HCT116 (cell line): ENCODE measurements around the gene HRH4. TPM values are rescaled to one million over a fixed set of nuclear protein-coding genes. Genes with fewer than 3 reads are reported as not detected.

Experiments used
- ATAC-seq: fragments of 200-7000 bp; cut with Tn5 transposase; 2 replicates; pipeline ENCODE4 v1.9.1; 2020; ENCODE audit warnings: mild to moderate bottlenecking, moderate library complexity
- BruUV-seq: library from RNA; stranded (reverse); fragments of 400-500 nt; replicated peaks from 2 replicates; lab custom pipeline; 2021; lab: Mats Ljungman, UMichigan
- CTCF ChIA-PET: fragments of 300-600 bp; sonication (Branson Sonifier 250); formaldehyde crosslinking; loops from one replicate; lab custom pipeline; 2021; ENCODE audit warnings: antibody characterized with exemption; lab: Charles Lee
- POLR2A ChIA-PET: fragments of 300-600, 350-600 bp; sonication (Branson Sonifier 250); formaldehyde crosslinking; loops from one replicate; lab custom pipeline; 2021; ENCODE audit warnings: antibody characterized with exemption; lab: Charles Lee
- RAD21 ChIA-PET, 2 experiments: fragments of 300-600 bp; sonication (Branson Sonifier 250); formaldehyde crosslinking; loops; one replicate each; lab custom pipeline; 2023; ENCODE audit warnings: low total read pairs in 2 of 2; ENCODE audit not compliant: uncharacterized antibody in 2 of 2, unreplicated experiment in 2 of 2, low non-redundant PET in 1 of 2; lab: Charles Lee
- DNase-seq: peaks from one replicate; pipeline ENCODE4 v3.0.0-alpha.2; 2010; ENCODE audit warnings: low read depth, low spot score
- H2AFZ ChIP-seq: fragments of 200-600 bp; shearing (Covaris generic), sonication (generic); 2 replicates; pipeline ENCODE4 v1.6.1; 2017; ENCODE audit warnings: low read depth, mixed run types, mixed read lengths, antibody characterized with exemption, low read length; ENCODE audit not compliant: poor library complexity, severe bottlenecking
- H3K27ac ChIP-seq: 2 replicates; pipeline ENCODE4 v1.5.1; 2012; ENCODE audit warnings: low read depth, low read length
- H3K27me3 ChIP-seq: fragments of 200-600 bp; sonication (generic); 2 replicates; pipeline ENCODE4 v1.6.1; 2016; ENCODE audit warnings: mixed run types, low read length, mixed read lengths; ENCODE audit not compliant: insufficient read depth
- H3K36me3 ChIP-seq, 2 experiments: fragments of 200-500 bp in 1 of 2; fragments of 200-600 bp in 1 of 2; sonication (Bioruptor generic) in 1 of 2; sonication (generic) in 1 of 2; 2 replicates each; pipeline versions ENCODE4 v1.5.1 to v1.6.1; 2014 to 2016; ENCODE audit warnings: low read length in 2 of 2, inconsistent platforms in 1 of 2, mixed read lengths in 1 of 2, mixed run types in 1 of 2; ENCODE audit not compliant: insufficient read depth in 2 of 2, control insufficient read depth in 1 of 2
- H3K4me1 ChIP-seq, 2 experiments: fragments of 200-600 bp in 1 of 2; sonication (generic) in 1 of 2; 2 replicates each; pipeline versions ENCODE4 v1.5.1 to v1.6.1; 2012 to 2017; ENCODE audit warnings: low read length in 2 of 2, inconsistent platforms in 1 of 2, mild to moderate bottlenecking in 1 of 2, mixed read lengths in 1 of 2, mixed run types in 1 of 2, moderate library complexity in 1 of 2; ENCODE audit not compliant: insufficient read depth in 2 of 2, control insufficient read depth in 1 of 2
- H3K4me2 ChIP-seq: fragments of 200-600 bp; sonication (generic); 2 replicates; pipeline ENCODE4 v1.6.1; 2017; ENCODE audit warnings: mixed run types, low read length, mixed read lengths
- H3K4me3 ChIP-seq, 2 experiments: fragments of 200-600 bp in 1 of 2; sonication (generic) in 1 of 2; replicated peaks in 1 of 2; 2 replicates each; pipeline ENCODE4 v1.5.1; 2011 to 2016; ENCODE audit warnings: low read length in 2 of 2, control low read depth in 1 of 2, low read depth in 1 of 2, mild to moderate bottlenecking in 1 of 2, mixed read lengths in 1 of 2, mixed run types in 1 of 2
- H3K79me2 ChIP-seq: fragments of 200-600 bp; sonication (generic); 2 replicates; pipeline ENCODE4 v1.6.1; 2017; ENCODE audit warnings: mild to moderate bottlenecking, mixed run types, low read length, moderate library complexity, mixed read lengths; ENCODE audit not compliant: insufficient read depth
- H3K9ac ChIP-seq: fragments of 200-600 bp; sonication (generic); 2 replicates; pipeline ENCODE4 v1.6.1; 2016; ENCODE audit warnings: low read length, mixed read lengths
- H3K9me2 ChIP-seq: fragments of 200-600 bp; sonication (generic), shearing (Covaris generic); 2 replicates; pipeline ENCODE4 v1.6.1; 2017; ENCODE audit warnings: mixed run types, mild to moderate bottlenecking, moderate library complexity; ENCODE audit not compliant: insufficient read depth
- H3K9me3 ChIP-seq, 2 experiments: fragments of 200-500 bp in 1 of 2; fragments of 200-600 bp in 1 of 2; sonication (Bioruptor generic) in 1 of 2; sonication (generic) in 1 of 2; 2 replicates each; pipeline ENCODE4 v1.6.1; 2014 to 2017; ENCODE audit warnings: low read length in 2 of 2, mixed read lengths in 2 of 2, inconsistent platforms in 1 of 2, low read depth in 1 of 2, mild to moderate bottlenecking in 1 of 2, mixed run types in 1 of 2, moderate library complexity in 1 of 2; ENCODE audit not compliant: control insufficient read depth in 1 of 2, insufficient read depth in 1 of 2
- H4K20me1 ChIP-seq: fragments of 200-600 bp; sonication (generic), shearing (Covaris generic); 2 replicates; pipeline ENCODE4 v1.6.1; 2017; ENCODE audit warnings: mixed run types, mild to moderate bottlenecking, moderate library complexity; ENCODE audit not compliant: insufficient read depth
- CBX3 ChIP-seq: IDR thresholded peaks from 2 replicates; pipeline ENCODE4 v1.6.1; 2012; ENCODE audit warnings: low read depth
- EGR1 ChIP-seq: IDR thresholded peaks from 2 replicates; pipeline ENCODE4 v1.6.1; 2012; ENCODE audit warnings: low read depth
- ELF1 ChIP-seq: IDR thresholded peaks from 2 replicates; pipeline ENCODE4 v1.6.1; 2012; ENCODE audit warnings: low read depth, borderline replicate concordance
- EZH2 ChIP-seq: fragments of 200-600 bp; sonication (generic); IDR thresholded peaks from 2 replicates; pipeline ENCODE4 v1.6.1; 2017; ENCODE audit warnings: antibody characterized with exemption, mixed run types
- EZH2phosphoT487 ChIP-seq: fragments of 200-600 bp; IDR thresholded peaks from 2 replicates; pipeline ENCODE4 v1.6.1; 2018; ENCODE audit warnings: antibody characterized with exemption, borderline replicate concordance
- FOSL1 ChIP-seq: IDR thresholded peaks from 2 replicates; pipeline ENCODE4 v1.6.1; 2012; ENCODE audit warnings: low read depth
- JUND ChIP-seq: IDR thresholded peaks from 2 replicates; pipeline ENCODE4 v1.6.1; 2012
- POLR2A ChIP-seq: IDR thresholded peaks from 2 replicates; pipeline ENCODE4 v1.7.0; 2011; ENCODE audit warnings: borderline replicate concordance; ENCODE audit not compliant: insufficient read depth, insufficient read length; ENCODE audit errors: extremely low read depth
- POLR2AphosphoS5 ChIP-seq: IDR thresholded peaks from 2 replicates; pipeline ENCODE4 v1.6.1; 2011; ENCODE audit warnings: mild to moderate bottlenecking, low read depth, low read length, moderate library complexity
- RAD21 ChIP-seq: IDR thresholded peaks from 2 replicates; pipeline ENCODE4 v1.6.1; 2012; ENCODE audit warnings: low read depth, mild to moderate bottlenecking
- SIN3A ChIP-seq: IDR thresholded peaks from 2 replicates; pipeline ENCODE4 v1.6.1; 2012; ENCODE audit warnings: low read depth
- SRF ChIP-seq: IDR thresholded peaks from 2 replicates; pipeline ENCODE4 v1.6.1; 2012; ENCODE audit warnings: low read depth
- ZFX ChIP-seq: fragments of 450-650 bp; IDR thresholded peaks from 2 replicates; pipeline ENCODE4 v1.6.1; 2017
- ZNF274 ChIP-seq: fragments of 200-500 bp; sonication (Bioruptor generic); IDR thresholded peaks from 2 replicates; pipeline ENCODE4 v1.6.1; 2014; ENCODE audit warnings: mild to moderate bottlenecking, low read depth, low read length, inconsistent platforms
- intact Hi-C: fragments of 100-400 bp; cut with micrococcal nuclease; formaldehyde crosslinking; loops from 2 replicates; pipeline ENCODE4 v1.10.0; 2022
- total RNA-seq: library from RNA; stranded (reverse); gene quantifications from one replicate; pipeline ENCODE4 v1.2.1, GENCODE V29; 2021; ENCODE audit not compliant: unreplicated experiment
- TF ChIP-seq, protein P1 (sequence below): IDR thresholded peaks from 2 replicates; pipeline ENCODE4 v1.6.1; 2012
- TF ChIP-seq, protein P2 (sequence below), 3 experiments: fragments of 200-600 bp in 1 of 3; sonication (generic) in 1 of 3; IDR thresholded peaks in 2 of 3; conservative IDR thresholded peaks in 1 of 3; 2 replicates each; pipeline ENCODE4 v1.5.1; 2012 to 2017; ENCODE audit warnings: low read depth in 2 of 3, low read length in 2 of 3, antibody characterized with exemption in 1 of 3, borderline replicate concordance in 1 of 3, control low read depth in 1 of 3, mild to moderate bottlenecking in 1 of 3, mixed read lengths in 1 of 3, mixed run types in 1 of 3, moderate library complexity in 1 of 3; ENCODE audit not compliant: insufficient read depth in 1 of 3

The HRH4 gene
- total RNA-seq, 1 experiment from 2014 or later: not detected

DNA sequence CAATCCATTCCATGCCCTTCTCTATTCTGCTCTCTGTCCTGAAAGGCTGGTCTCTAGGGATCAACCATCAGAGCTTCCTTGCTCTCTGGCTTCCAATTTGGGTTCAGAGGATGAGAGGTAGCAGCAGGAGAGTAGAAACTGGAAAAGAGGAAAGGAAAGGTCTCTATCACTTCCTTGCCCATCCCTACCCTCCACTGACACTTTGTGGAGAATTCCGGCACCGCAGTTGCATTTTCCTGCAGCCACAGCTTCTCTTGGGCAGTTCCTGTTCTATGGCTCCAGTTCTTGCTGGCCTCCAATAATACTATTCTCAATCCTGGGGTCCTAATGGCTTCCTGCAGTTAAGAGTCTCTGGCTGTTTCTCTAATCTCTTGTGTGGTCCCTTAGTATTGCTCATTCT is 47.3 kb upstream of the HRH4 start:
- H3K79me2 ChIP-seq: no peaks in the 10 kb centered on the region
- H3K9me2 ChIP-seq: no peaks in the 10 kb centered on the region
- no peaks in the 10 kb centered on the region for H3K36me3 ChIP-seq
- H4K20me1 ChIP-seq: no peaks in the 10 kb centered on the region
- DNase-seq: no peak
- no peak overlapping the region for H2AFZ ChIP-seq
- ChIA-PET RAD21 (no interaction called here), POLR2A (no interaction called here), CTCF (interaction anchor here (0.7 to 1.8 kb wide), 5 partner anchors 16 to 237 kb away, joined by 3 to 11 read pairs (median 4); no protein-coding TSS in a partner anchor)
- no peak overlapping the region for H3K9ac ChIP-seq
- no peaks in the 10 kb centered on the region for H3K9me3 ChIP-seq
- no peaks in the 10 kb centered on the region for H3K4me1 ChIP-seq
- 0 out of 2 replicates have a peak, but pooled peaks have one; percentile 36 for ATAC-seq
- no peaks in the 10 kb centered on the region for H3K27me3 ChIP-seq
- H3K4me3 ChIP-seq: no peak overlapping the region
- intact Hi-C loops: no loop called here
- no peak for TF ChIP-seq JUND
- TF ChIP-seq SRF: no peak
- no peak for TF ChIP-seq SIN3A
- no peak for TF ChIP-seq POLR2AphosphoS5
- TF ChIP-seq, protein P1, sequence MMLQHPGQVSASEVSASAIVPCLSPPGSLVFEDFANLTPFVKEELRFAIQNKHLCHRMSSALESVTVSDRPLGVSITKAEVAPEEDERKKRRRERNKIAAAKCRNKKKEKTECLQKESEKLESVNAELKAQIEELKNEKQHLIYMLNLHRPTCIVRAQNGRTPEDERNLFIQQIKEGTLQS: no peak
- TF ChIP-seq ZFX: no peak
- TF ChIP-seq RAD21: peak; percentile 55; the same call in 1 of the 2 replicates
- no peak for TF ChIP-seq ZNF274
- no peak for TF ChIP-seq EZH2
- TF ChIP-seq CBX3: no peak
- no peak for TF ChIP-seq ELF1
- TF ChIP-seq EZH2phosphoT487: no peak
- TF ChIP-seq, protein P2, sequence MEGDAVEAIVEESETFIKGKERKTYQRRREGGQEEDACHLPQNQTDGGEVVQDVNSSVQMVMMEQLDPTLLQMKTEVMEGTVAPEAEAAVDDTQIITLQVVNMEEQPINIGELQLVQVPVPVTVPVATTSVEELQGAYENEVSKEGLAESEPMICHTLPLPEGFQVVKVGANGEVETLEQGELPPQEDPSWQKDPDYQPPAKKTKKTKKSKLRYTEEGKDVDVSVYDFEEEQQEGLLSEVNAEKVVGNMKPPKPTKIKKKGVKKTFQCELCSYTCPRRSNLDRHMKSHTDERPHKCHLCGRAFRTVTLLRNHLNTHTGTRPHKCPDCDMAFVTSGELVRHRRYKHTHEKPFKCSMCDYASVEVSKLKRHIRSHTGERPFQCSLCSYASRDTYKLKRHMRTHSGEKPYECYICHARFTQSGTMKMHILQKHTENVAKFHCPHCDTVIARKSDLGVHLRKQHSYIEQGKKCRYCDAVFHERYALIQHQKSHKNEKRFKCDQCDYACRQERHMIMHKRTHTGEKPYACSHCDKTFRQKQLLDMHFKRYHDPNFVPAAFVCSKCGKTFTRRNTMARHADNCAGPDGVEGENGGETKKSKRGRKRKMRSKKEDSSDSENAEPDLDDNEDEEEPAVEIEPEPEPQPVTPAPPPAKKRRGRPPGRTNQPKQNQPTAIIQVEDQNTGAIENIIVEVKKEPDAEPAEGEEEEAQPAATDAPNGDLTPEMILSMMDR (IDR thresholded peaks at IDR 0.05 in 2 of 3, conservative IDR thresholded peaks at IDR 0.05 in 1 of 3; ENCODE audit: borderline replicate concordance in 1 of 3, insufficient read depth in 1 of 3, low read depth in 2 of 3, low read length in 2 of 3): peak; percentile 12 to 39 (median 18); a peak in 2 of 6 replicates
- TF ChIP-seq FOSL1: no peak
- no peak for TF ChIP-seq POLR2A
- TF ChIP-seq EGR1: no peak
- TF ChIP-seq, all 23 proteins: peak for 2
- H3K27ac ChIP-seq: no peak overlapping the region
- H3K4me2 ChIP-seq: no peak overlapping the region
- BruUV-seq: no TSS peak
